Fibroblast of lung (primary cell): ENCODE results near the gene POR. TPM values are rescaled to one million over a fixed set of nuclear protein-coding genes. Genes with fewer than 3 reads are reported as not detected.
"Not testable (repeated sequence)": the region's sequence is repeated elsewhere in the genome, so short reads cannot be mapped to it uniquely, and the experiment has no call there.

Source experiments
- DNase-seq, 2 donors: peaks; one replicate each; pipeline versions ENCODE4 v3.0.0 to v3.0.0-alpha.2; 2010; ENCODE audit warnings: low read depth in 2 of 2
- H2AFZ ChIP-seq: 2 replicates; pipeline ENCODE4 v1.5.1; 2012; ENCODE audit warnings: low read length, control low read depth, inconsistent platforms
- H3K27ac ChIP-seq: 2 replicates; pipeline ENCODE4 v1.5.1; 2011; ENCODE audit warnings: low read length, control low read depth; ENCODE audit not compliant: insufficient read depth
- H3K27me3 ChIP-seq: 2 replicates; pipeline ENCODE4 v1.5.1; 2011; ENCODE audit warnings: mild to moderate bottlenecking, low read length; ENCODE audit not compliant: control insufficient read depth, insufficient read depth
- H3K36me3 ChIP-seq: 2 replicates; pipeline ENCODE4 v1.5.1; 2011; ENCODE audit warnings: low read length; ENCODE audit not compliant: control insufficient read depth, insufficient read depth
- H3K4me1 ChIP-seq: 2 replicates; pipeline ENCODE4 v1.5.1; 2011; ENCODE audit warnings: low read length; ENCODE audit not compliant: control insufficient read depth, insufficient read depth; ENCODE audit errors: extremely low read depth
- H3K4me2 ChIP-seq: 2 replicates; pipeline ENCODE4 v1.5.1; 2011; ENCODE audit warnings: low read length, control low read depth; ENCODE audit not compliant: insufficient read depth; ENCODE audit errors: extremely low read depth
- H3K4me3 ChIP-seq, 4 experiments: fragments of 200-600 bp in 1 of 4; sonication (generic) in 1 of 4; replicated peaks in 1 of 4; 2 replicates each; pipeline ENCODE4 v1.5.1; 2011 to 2016; ENCODE audit warnings: low read length in 4 of 4, low read depth in 3 of 4, mild to moderate bottlenecking in 3 of 4, control low read depth in 2 of 4, inconsistent platforms in 1 of 4, mixed read lengths in 1 of 4; ENCODE audit not compliant: insufficient read depth in 1 of 4; ENCODE audit errors: control extremely low read depth in 1 of 4
- H3K79me2 ChIP-seq: 2 replicates; pipeline ENCODE4 v1.5.1; 2012; ENCODE audit warnings: mild to moderate bottlenecking, low read length, inconsistent platforms; ENCODE audit not compliant: control insufficient read depth, insufficient read depth
- H3K9ac ChIP-seq: 2 replicates; pipeline ENCODE4 v1.5.1; 2011; ENCODE audit warnings: mild to moderate bottlenecking, low read length, control low read depth; ENCODE audit not compliant: insufficient read depth
- H3K9me3 ChIP-seq: 2 replicates; pipeline ENCODE4 v1.5.1; 2012; ENCODE audit warnings: low read depth, low read length; ENCODE audit not compliant: control insufficient read depth, insufficient read depth
- H4K20me1 ChIP-seq: 2 replicates; pipeline ENCODE4 v1.5.1; 2011; ENCODE audit warnings: low read length; ENCODE audit not compliant: control insufficient read depth, insufficient read depth; ENCODE audit errors: extremely low read depth
- EZH2 ChIP-seq: IDR thresholded peaks from 2 replicates; pipeline ENCODE4 v1.5.1; 2012; ENCODE audit warnings: low read length, control low read depth, mild to moderate bottlenecking; ENCODE audit errors: missing control alignments
- polyA plus RNA-seq, 2 donors: library from polyadenylated mRNA; depleted of rRNA in 1 of 2; stranded (reverse) in 1 of 2; unstranded in 1 of 2; fragments of >200 nt; gene quantifications; 2 replicates each; pipeline ENCODE4 v1.2.1, GENCODE V29; 2011 to 2012; ENCODE audit warnings: missing spikeins in 1 of 2
- total RNA-seq: library from RNA; depleted of rRNA; stranded (reverse); fragments of >200 nt; gene quantifications from 2 replicates; pipeline ENCODE4 v1.2.1, GENCODE V29; 2014
- TF ChIP-seq, protein P1 (sequence below), 2 donors: IDR thresholded peaks in 1 of 2; conservative IDR thresholded peaks in 1 of 2; 1 replicate in 1 of 2; 2 replicates in 1 of 2; pipeline ENCODE4 v1.5.1; 2011 to 2012; ENCODE audit warnings: low read length in 2 of 2, control low read depth in 1 of 2, inconsistent platforms in 1 of 2, low read depth in 1 of 2, mild to moderate bottlenecking in 1 of 2

Gene POR
- total and polyA plus RNA-seq, 2 donors (not counting 1 experiment from before 2014, with no cell fraction given), result 36.2 to 207 TPM

DNA sequence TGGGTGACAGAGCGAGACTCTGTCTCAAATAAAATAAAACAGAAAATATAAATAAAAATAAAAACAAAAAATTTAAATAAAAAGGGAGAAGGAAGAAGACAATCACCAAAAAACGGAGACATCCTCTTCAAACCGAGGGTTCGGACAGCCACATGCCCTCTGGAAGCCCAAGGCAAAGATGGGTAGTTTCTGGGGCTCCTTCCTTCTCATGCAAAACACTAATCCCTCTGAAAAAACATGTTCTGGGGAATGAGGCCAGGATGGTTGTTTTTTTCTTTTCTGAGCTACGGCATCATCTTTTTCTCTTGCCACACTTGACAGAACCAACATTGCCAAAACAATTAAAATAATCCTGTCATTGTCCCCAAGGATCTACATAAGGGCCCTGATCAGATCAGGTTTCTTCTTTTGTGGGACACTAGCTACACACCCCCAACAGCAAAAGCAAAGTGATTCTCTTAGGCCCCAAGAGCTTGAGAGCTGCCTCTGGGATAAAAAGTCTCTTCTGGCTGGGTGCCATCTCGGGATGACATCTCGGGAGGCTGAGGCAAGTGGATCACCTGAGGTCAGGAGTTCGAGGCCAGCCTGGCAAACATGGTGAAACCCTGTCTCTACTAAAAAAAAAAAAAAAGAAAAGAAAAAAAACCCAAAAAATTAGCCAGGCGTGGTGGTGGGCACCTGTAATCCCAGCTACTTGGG is 14.2 kb upstream of the POR start:
- Histone ChIP-seq H3K27ac (no peak overlapping the region), H3K79me2 (no peaks in the 10 kb centered on the region), H3K9me3 (no peaks in the 10 kb centered on the region), H3K4me1 (no peaks in the 10 kb centered on the region), H3K9ac (no peak overlapping the region), H3K36me3 (no peaks in the 10 kb centered on the region), H2AFZ (no peak overlapping the region), H4K20me1 (no peaks in the 10 kb centered on the region), H3K4me2 (no peak overlapping the region), H3K4me3 (no peak overlapping the region), H3K27me3 (no peaks in the 10 kb centered on the region)
- DNase-seq, result no peak
- TF ChIP-seq, protein P1, sequence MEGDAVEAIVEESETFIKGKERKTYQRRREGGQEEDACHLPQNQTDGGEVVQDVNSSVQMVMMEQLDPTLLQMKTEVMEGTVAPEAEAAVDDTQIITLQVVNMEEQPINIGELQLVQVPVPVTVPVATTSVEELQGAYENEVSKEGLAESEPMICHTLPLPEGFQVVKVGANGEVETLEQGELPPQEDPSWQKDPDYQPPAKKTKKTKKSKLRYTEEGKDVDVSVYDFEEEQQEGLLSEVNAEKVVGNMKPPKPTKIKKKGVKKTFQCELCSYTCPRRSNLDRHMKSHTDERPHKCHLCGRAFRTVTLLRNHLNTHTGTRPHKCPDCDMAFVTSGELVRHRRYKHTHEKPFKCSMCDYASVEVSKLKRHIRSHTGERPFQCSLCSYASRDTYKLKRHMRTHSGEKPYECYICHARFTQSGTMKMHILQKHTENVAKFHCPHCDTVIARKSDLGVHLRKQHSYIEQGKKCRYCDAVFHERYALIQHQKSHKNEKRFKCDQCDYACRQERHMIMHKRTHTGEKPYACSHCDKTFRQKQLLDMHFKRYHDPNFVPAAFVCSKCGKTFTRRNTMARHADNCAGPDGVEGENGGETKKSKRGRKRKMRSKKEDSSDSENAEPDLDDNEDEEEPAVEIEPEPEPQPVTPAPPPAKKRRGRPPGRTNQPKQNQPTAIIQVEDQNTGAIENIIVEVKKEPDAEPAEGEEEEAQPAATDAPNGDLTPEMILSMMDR (conservative IDR thresholded peaks at IDR 0.05 in 1 of 2, IDR thresholded peaks at IDR 0.05 in 1 of 2; ENCODE audit: low read depth in 1 of 2, low read length in 2 of 2), result no peak
- TF ChIP-seq EZH2, result no peak

- no peaks in the 10 kb centered on the region for H3K36me3 ChIP-seq
- peak; percentile 47 to 83 for DNase-seq
- no peak overlapping the region for H3K27ac ChIP-seq
- H3K9ac ChIP-seq, result no peak overlapping the region
- H3K4me1 ChIP-seq, result no peaks in the 10 kb centered on the region
- no peaks in the 10 kb centered on the region for H3K27me3 ChIP-seq
- H3K79me2 ChIP-seq, result no peaks in the 10 kb centered on the region
- no peaks in the 10 kb centered on the region for H4K20me1 ChIP-seq
- TF ChIP-seq, protein P1 (conservative IDR thresholded peaks at IDR 0.05 in 1 of 2, IDR thresholded peaks at IDR 0.05 in 1 of 2; ENCODE audit: low read depth in 1 of 2, low read length in 2 of 2), result no peak
- H3K9me3 ChIP-seq, result no peaks in the 10 kb centered on the region
- peak overlapping the region; percentile 16 for H2AFZ ChIP-seq
- H3K4me3 ChIP-seq, result no peak overlapping the region
- H3K4me2 ChIP-seq, result no peak overlapping the region
Observed at GRCh38 chr7:75905785-75906604, 9.0 kb upstream of the POR start.

DNA sequence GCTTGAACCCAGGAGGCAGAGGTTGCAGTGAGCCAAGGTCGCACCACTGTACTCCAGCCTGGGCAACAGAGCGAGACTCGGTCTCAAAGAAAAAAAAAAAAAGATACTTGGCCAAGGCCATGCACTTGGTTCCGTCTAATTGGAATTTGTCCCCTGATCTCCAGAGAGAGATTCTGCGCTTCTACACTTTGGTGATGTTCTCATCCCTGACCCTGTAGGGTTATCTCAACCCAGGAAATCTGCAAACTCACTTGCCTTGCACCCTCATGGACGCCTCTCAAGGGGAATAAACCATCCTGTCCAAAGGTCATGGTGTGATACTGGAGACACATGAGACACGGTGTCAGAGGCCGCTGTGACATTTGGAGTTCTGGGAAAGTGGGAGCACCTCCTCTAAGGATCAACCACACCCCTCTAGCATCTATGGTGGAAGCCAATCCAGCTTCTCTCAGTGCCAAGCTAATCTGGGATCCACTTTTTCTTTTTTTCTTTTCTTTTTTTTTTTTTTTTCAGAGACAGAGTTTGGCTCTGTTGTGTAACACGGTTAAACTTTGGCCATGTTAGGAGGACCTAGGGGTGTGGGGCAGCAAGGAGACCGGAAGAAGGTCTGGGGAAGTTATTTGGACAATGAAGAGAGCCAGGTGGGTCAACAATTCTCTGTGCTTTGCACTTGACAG is 7.8 kb upstream of the POR start:
- no peaks in the 10 kb centered on the region for H3K79me2 ChIP-seq
- H2AFZ ChIP-seq, result no peak overlapping the region
- no peak overlapping the region for H3K4me2 ChIP-seq
- no peak overlapping the region for H3K4me3 ChIP-seq
- no peak for DNase-seq
- no peaks in the 10 kb centered on the region for H3K9me3 ChIP-seq
- no peak overlapping the region for H3K9ac ChIP-seq
- H4K20me1 ChIP-seq, result no peaks in the 10 kb centered on the region
- H3K36me3 ChIP-seq, result no peaks in the 10 kb centered on the region
- H3K27ac ChIP-seq, result no peak overlapping the region
- TF ChIP-seq, protein P1 (conservative IDR thresholded peaks at IDR 0.05 in 1 of 2, IDR thresholded peaks at IDR 0.05 in 1 of 2; ENCODE audit: low read depth in 1 of 2, low read length in 2 of 2), result no peak
- no peak for TF ChIP-seq EZH2
- H3K4me1 ChIP-seq, result no peaks in the 10 kb centered on the region
- H3K27me3 ChIP-seq, result no peaks in the 10 kb centered on the region

GRCh38 chr7:75907668-75908039 is 7.3 kb upstream of the POR start:
- H3K4me2 ChIP-seq, H3K27me3 ChIP-seq, H3K36me3 ChIP-seq, H3K4me1 ChIP-seq, H3K4me3 ChIP-seq, H3K79me2 ChIP-seq, H3K9me3 ChIP-seq, H3K27ac ChIP-seq, H2AFZ ChIP-seq, H3K9ac ChIP-seq, DNase-seq, H4K20me1 ChIP-seq: not testable (repeated sequence)
